HG02870 (cell line): ENCODE results near the gene CCDC88A.
"Not testable (repeated sequence)": the region's sequence is repeated elsewhere in the genome, so short reads cannot be mapped to it uniquely, and the experiment has no call there.

Source experiments
- ATAC-seq: cut with Tn5 transposase; IDR thresholded peaks from one replicate; pipeline ENCODE4 v1.9.1; 2021; ENCODE audit warnings: mild to moderate bottlenecking, moderate library complexity; ENCODE audit not compliant: unreplicated experiment

Gene CCDC88A

DNA sequence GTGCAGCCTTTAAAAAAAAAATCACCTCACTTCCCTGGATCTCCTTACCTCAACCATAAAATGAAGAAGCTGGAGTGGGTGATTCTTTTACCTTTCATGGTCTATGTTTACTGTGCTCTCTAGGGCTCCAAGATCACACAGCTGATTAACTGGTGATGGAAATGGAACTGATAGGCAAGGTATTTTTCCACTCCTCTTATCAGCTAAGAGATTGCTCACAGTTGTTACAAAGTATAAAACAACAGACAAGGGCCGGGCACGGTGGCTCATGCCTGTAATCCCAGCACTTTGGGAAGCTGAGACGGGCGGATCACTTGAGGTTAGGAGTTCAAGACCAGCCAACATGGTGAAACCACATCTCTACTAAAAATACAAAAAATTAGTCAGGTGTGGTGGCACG is 172.6 kb downstream of the CCDC88A start:
- no peak for ATAC-seq

DNA sequence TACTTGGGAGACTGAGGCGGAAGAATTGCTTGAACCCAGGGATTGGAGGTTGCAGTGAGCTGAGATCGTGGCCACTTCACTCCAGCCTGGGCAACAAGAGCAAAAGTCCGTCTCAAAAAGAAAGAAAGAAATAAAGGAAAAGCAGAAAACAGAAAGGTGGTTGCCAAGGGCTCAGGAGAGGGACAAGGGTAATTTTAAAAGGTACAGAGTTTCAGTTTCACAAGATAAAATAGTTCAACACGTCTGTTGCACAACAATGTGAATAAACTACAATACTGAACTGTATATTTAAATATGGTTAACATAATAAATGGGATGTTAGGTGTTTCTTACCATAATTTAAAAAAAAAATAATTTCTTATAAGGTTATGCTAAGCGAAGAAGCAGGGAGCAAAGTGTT is 174.2 kb downstream of the CCDC88A start:
- ATAC-seq: no peak

DNA sequence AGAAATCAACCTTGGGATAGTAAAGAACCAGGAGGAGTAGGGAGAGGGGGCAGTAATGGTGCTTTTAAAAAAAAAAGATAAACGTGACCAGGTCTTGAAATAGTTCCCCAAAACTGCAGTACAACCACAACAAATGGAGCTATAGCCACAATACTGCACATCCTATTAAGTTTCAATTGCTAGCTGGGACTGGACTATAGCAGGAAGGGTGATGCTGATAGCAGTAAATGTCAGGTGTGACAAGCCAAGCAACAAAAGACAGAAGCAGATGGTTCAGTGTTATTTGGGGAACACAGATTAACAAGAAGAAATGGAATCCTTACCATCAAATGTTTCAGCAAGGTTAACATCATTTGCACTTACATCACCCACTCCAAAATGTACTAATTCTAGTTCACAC is 177.0 kb downstream of the CCDC88A start:
- ATAC-seq: no peak

DNA sequence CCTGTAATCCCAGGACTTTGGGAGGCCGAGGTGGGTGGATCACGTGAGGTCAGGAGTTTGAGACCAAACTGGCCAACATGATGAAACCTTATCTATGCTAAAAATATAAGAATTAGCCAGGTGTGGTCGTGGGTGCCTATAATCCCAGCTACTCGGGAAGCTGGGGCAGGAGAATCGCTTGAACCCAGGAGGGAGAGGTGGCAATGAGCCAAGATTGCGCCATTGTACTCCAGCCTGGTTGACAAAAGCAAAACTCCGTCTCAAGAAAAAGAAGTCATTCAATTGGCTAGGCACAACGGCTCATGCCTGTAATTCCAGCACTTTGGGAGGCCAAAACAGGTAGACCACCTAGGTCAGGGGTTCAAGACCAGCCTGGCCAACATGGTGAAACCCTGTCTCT is 178.1 kb downstream of the CCDC88A start:
- ATAC-seq: not testable (repeated sequence)

DNA sequence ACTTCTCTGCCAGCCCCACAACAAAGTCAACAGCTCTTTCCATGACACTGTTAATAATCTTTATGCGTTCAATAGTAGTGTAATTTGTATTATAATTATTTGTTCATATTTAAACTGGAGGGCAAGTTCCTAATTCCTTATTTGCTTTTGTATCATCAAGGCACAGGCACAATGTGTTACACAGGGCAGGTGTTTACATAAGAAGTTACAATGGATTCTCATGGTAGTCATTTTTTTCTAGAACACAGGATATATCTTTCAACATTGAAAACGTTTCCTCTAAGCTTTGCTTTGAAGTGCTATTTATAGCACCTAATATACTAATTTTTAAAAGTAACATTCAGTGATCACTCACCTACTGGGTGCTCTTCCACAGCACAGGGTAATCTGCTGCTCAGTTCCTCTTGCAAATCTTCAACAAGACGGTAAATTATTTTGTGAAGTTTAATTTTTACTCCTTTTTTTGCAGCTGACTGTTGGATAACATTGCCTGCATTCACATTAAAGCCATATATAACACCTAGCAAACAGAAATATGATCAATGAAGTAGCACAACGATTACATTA is 179.9 kb downstream of the CCDC88A start:
- no peak for ATAC-seq
